ENCODE measurements around the gene MED29. TPM values are rescaled to one million over a fixed set of nuclear protein-coding genes. Genes with fewer than 3 reads are reported as not detected.

MED29 gene
- total RNA-seq, 1 experiment from 2014 or later, result 64.3 TPM

Small RNA genes lying within 50 kb of the gene (small RNA-seq; reads per million reads assigned to genes)
- gene AC011445.2 (not detected), gene MIR4530 (not detected), gene RN7SL566P (not detected)

Other genes starting within 250 kb of the MED29 start
- gene NCCRP1, start 194.4 kb upstream of the MED29 start, total RNA-seq (2014; rRNA removed; shearing (Covaris generic)), result 0.31 TPM in 1 of 2 replicates, not detected in the other
- not detected in 2 replicates for gene SYCN, start 187.1 kb upstream of the MED29 start, total RNA-seq (2014; rRNA removed; shearing (Covaris generic))
- gene IFNL3, start 146.4 kb upstream of the MED29 start, total RNA-seq (2014; rRNA removed; shearing (Covaris generic)), result not detected in 2 replicates
- gene IFNL4, start 142.5 kb upstream of the MED29 start, total RNA-seq (2014; rRNA removed; shearing (Covaris generic)), result not detected in 2 replicates
- gene IFNL2, start 123.0 kb upstream of the MED29 start, total RNA-seq (2014; rRNA removed; shearing (Covaris generic)), result not detected in 2 replicates
- not detected in 2 replicates for gene IFNL1, start 95.0 kb upstream of the MED29 start, total RNA-seq (2014; rRNA removed; shearing (Covaris generic))
- 0.38 and 0.44 TPM in 2 replicates for gene LRFN1, start 70.5 kb upstream of the MED29 start, total RNA-seq (2014; rRNA removed; shearing (Covaris generic))
- not detected in 2 replicates for gene GMFG, start 55.3 kb upstream of the MED29 start, total RNA-seq (2014; rRNA removed; shearing (Covaris generic))
- gene SAMD4B, start 49.0 kb upstream of the MED29 start, total RNA-seq (2014; rRNA removed; shearing (Covaris generic)), result 220 and 230 TPM in 2 replicates
- gene PAF1, start 272 bp upstream of the MED29 start, total RNA-seq (2014; rRNA removed; shearing (Covaris generic)), result 109 and 115 TPM in 2 replicates
- 124 and 131 TPM in 2 replicates for gene ZFP36, start 15.5 kb downstream of the MED29 start, total RNA-seq (2014; rRNA removed; shearing (Covaris generic))
- 51.0 and 61.2 TPM in 2 replicates for gene PLEKHG2, start 21.3 kb downstream of the MED29 start, total RNA-seq (2014; rRNA removed; shearing (Covaris generic))
- gene RPS16, start 44.6 kb downstream of the MED29 start, total RNA-seq (2014; rRNA removed; shearing (Covaris generic)), result 798 and 1,020 TPM in 2 replicates
- gene SUPT5H, start 54.2 kb downstream of the MED29 start, total RNA-seq (2014; rRNA removed; shearing (Covaris generic)), result 128 and 151 TPM in 2 replicates
- gene TIMM50, start 89.5 kb downstream of the MED29 start, total RNA-seq (2014; rRNA removed; shearing (Covaris generic)), result 261 and 295 TPM in 2 replicates
- 0.15 TPM in 1 of 2 replicates, not detected in the other for gene DLL3, start 107.6 kb downstream of the MED29 start, total RNA-seq (2014; rRNA removed; shearing (Covaris generic))
- not detected in 2 replicates for gene SELENOV, start 123.8 kb downstream of the MED29 start, total RNA-seq (2014; rRNA removed; shearing (Covaris generic))
- gene EID2B, start 141.5 kb downstream of the MED29 start, total RNA-seq (2014; rRNA removed; shearing (Covaris generic)), result 1.3 and 2.1 TPM in 2 replicates
- gene EID2, start 148.8 kb downstream of the MED29 start, total RNA-seq (2014; rRNA removed; shearing (Covaris generic)), result 18.8 and 21.9 TPM in 2 replicates
- gene LGALS13, start 211.1 kb downstream of the MED29 start, total RNA-seq (2014; rRNA removed; shearing (Covaris generic)), result not detected in 2 replicates